Measurements from ENCODE around the gene NOTCH2. TPM values are rescaled to one million over a fixed set of nuclear protein-coding genes. Genes with fewer than 3 reads are reported as not detected.
"Not testable (repeated sequence)": the region's sequence is repeated elsewhere in the genome, so short reads cannot be mapped to it uniquely, and the experiment has no call there.

NOTCH2 gene
- total and polyA plus RNA-seq, 10 of the 15 experiments (the other 5 are each of a cell fraction or from before 2014, with no cell fraction given) = 0.02 to 2.0 (median 0.62) TPM; not detected in 1

DNA sequence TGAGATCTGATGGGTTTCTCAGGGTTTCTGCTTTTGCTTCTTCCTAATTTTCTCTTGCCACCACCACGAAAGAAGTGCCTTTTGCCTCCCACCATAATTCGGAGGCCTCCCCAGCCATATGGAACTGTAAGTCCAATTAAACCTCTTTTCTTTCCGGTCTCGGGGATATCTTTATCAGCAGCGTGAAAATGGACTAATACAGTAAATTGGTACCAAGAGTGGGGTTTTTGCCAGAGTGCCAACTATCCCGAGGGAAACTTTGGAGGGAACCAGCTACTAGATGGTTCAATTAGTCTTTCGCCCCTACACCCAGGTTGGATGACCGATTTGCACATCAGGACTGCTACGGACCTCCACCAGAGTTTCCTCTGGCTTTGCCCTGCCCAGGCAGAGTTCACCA lies 68.4 kb downstream of the NOTCH2 start:
- H3K9ac ChIP-seq (ENCODE audit: control insufficient read depth, insufficient read depth, low read length); H3K4me3 ChIP-seq; in situ Hi-C loops (cut with MboI); H3K27me3 ChIP-seq (replicated peaks in 1 of 2; ENCODE audit: control insufficient read depth in 2 of 2, insufficient read depth in 2 of 2, low read length in 1 of 2); RAD21 ChIA-PET (ENCODE audit: unreplicated experiment); CTCF ChIA-PET; H2AFZ ChIP-seq (ENCODE audit: control insufficient read depth, low read depth, low read length); BruUV-seq (replicated peaks); H4K20me1 ChIP-seq (ENCODE audit: control insufficient read depth, insufficient read depth); POLR2A ChIA-PET; H3K27ac ChIP-seq (ENCODE audit: control insufficient read depth, insufficient read depth); H3K36me3 ChIP-seq (ENCODE audit: control insufficient read depth in 2 of 2, insufficient read depth in 2 of 2, low read length in 1 of 2); SMC1A ChIA-PET (ENCODE audit: uncharacterized antibody, unreplicated experiment); FAIRE-seq; H3K9me3 ChIP-seq (replicated peaks; ENCODE audit: control insufficient read depth, insufficient read depth, low read length); H3K4me1 ChIP-seq (ENCODE audit: control insufficient read depth, insufficient read depth, low read length); H3K79me2 ChIP-seq (ENCODE audit: control insufficient read depth, insufficient read depth, low read length); intact Hi-C loops (cut with micrococcal nuclease; ENCODE audit: unreplicated experiment); ATAC-seq; DNase-seq (ENCODE audit: low read depth, low spot score); H3K4me2 ChIP-seq (ENCODE audit: control insufficient read depth, insufficient read depth): not testable (repeated sequence)
- 88% methylated on average over 8 of the region's 9 CpGs for WGBS (ENCODE audit: insufficient coverage, insufficient replicate concordance, low lambda C conversion rate, missing lambda C conversion rate)

DNA sequence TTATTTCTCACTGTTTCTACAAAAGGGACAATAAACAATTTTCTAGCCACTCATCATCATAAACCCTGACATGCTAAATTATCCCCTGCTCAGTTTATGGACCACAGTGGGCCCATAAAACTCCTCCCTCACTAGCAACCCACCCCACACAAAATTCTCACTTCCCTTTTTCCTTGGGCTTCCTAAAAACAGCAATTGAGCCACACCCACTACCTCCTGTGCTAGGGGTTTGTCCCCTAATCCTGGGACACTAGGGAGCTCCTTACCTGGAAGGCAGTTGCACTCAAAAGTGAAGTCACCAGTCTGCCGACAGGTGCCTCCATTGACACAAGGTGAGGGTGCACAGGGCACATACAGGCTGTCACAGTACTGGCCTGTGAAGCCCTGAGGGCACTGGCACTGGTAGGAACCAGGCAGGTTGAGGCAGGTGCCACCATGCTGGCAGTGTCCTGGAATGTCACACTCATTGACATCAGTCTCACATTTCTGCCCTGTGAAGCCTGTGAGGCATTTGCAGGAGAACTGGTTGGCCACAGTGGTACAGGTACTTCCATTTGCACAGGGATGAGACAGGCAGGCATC lies 72.6 kb downstream of the NOTCH2 start:
- H3K9ac ChIP-seq (ENCODE audit: control insufficient read depth, insufficient read depth, low read length); H3K79me2 ChIP-seq (ENCODE audit: control insufficient read depth, insufficient read depth, low read length); DNase-seq (ENCODE audit: low read depth, low spot score); H3K27me3 ChIP-seq (replicated peaks in 1 of 2; ENCODE audit: control insufficient read depth in 2 of 2, insufficient read depth in 2 of 2, low read length in 1 of 2); H3K27ac ChIP-seq (ENCODE audit: control insufficient read depth, insufficient read depth); H2AFZ ChIP-seq (ENCODE audit: control insufficient read depth, low read depth, low read length); H3K4me1 ChIP-seq (ENCODE audit: control insufficient read depth, insufficient read depth, low read length); CTCF ChIA-PET; H3K36me3 ChIP-seq (ENCODE audit: control insufficient read depth in 2 of 2, insufficient read depth in 2 of 2, low read length in 1 of 2); ATAC-seq; RAD21 ChIA-PET (ENCODE audit: unreplicated experiment); POLR2A ChIA-PET; H4K20me1 ChIP-seq (ENCODE audit: control insufficient read depth, insufficient read depth); H3K9me3 ChIP-seq (replicated peaks; ENCODE audit: control insufficient read depth, insufficient read depth, low read length); intact Hi-C loops (cut with micrococcal nuclease; ENCODE audit: unreplicated experiment); H3K4me2 ChIP-seq (ENCODE audit: control insufficient read depth, insufficient read depth); SMC1A ChIA-PET (ENCODE audit: uncharacterized antibody, unreplicated experiment); FAIRE-seq; BruUV-seq (replicated peaks); in situ Hi-C loops (cut with MboI); H3K4me3 ChIP-seq: not testable (repeated sequence)
- WGBS (ENCODE audit: insufficient coverage, insufficient replicate concordance, low lambda C conversion rate, missing lambda C conversion rate) = 100% methylated on average over 1 of the region's 1 CpG
- peak; percentile 19; the same call in 1 of the 2 replicates for TF ChIP-seq SPI1 (IDR thresholded peaks at IDR 0.05; ENCODE audit: borderline replicate concordance, insufficient read depth, low read depth, low read length)

DNA sequence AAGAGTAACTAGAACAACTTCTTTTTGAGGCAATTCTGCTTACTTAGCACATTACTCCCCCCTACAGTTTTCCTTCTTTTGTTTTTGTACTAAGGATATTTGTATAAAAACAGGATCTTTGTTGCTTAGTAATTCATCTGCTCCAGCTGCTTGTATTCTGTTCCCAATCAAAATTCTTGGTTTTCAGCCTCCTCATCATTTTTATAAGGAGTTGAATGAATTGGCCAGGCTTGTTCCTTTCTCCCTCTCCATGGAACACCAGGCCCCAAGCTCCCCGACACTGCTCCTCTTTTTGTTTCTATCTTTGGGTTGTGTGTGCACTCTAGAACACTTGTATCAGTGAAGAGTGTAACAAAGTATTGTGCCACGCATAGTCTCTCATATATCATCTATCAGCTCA lies 73.5 kb downstream of the NOTCH2 start:
- POLR2A ChIA-PET; H3K4me2 ChIP-seq (ENCODE audit: control insufficient read depth, insufficient read depth); H3K79me2 ChIP-seq (ENCODE audit: control insufficient read depth, insufficient read depth, low read length); FAIRE-seq; in situ Hi-C loops (cut with MboI); H3K4me3 ChIP-seq; CTCF ChIA-PET; DNase-seq (ENCODE audit: low read depth, low spot score); H3K9ac ChIP-seq (ENCODE audit: control insufficient read depth, insufficient read depth, low read length); BruUV-seq (replicated peaks); ATAC-seq; H3K36me3 ChIP-seq (ENCODE audit: control insufficient read depth in 2 of 2, insufficient read depth in 2 of 2, low read length in 1 of 2); H3K4me1 ChIP-seq (ENCODE audit: control insufficient read depth, insufficient read depth, low read length); RAD21 ChIA-PET (ENCODE audit: unreplicated experiment); H3K27me3 ChIP-seq (replicated peaks in 1 of 2; ENCODE audit: control insufficient read depth in 2 of 2, insufficient read depth in 2 of 2, low read length in 1 of 2); H3K27ac ChIP-seq (ENCODE audit: control insufficient read depth, insufficient read depth); H2AFZ ChIP-seq (ENCODE audit: control insufficient read depth, low read depth, low read length); H3K9me3 ChIP-seq (replicated peaks; ENCODE audit: control insufficient read depth, insufficient read depth, low read length); SMC1A ChIA-PET (ENCODE audit: uncharacterized antibody, unreplicated experiment); intact Hi-C loops (cut with micrococcal nuclease; ENCODE audit: unreplicated experiment); H4K20me1 ChIP-seq (ENCODE audit: control insufficient read depth, insufficient read depth): not testable (repeated sequence)
- WGBS (ENCODE audit: insufficient coverage, insufficient replicate concordance, low lambda C conversion rate, missing lambda C conversion rate) = no CpG with 5 or more reads among the region's 2 CpGs

Measured in GM12878 (cell line).